K562 (cell line): ENCODE measurements around the gene SFRP2. TPM values are rescaled to one million over a fixed set of nuclear protein-coding genes. Genes with fewer than 3 reads are reported as not detected.

Experiments
- ATAC-seq: fragments of 200-7000 bp; cut with Tn5 transposase; 3 replicates; pipeline ENCODE4 v1.9.1; 2020; ENCODE audit warnings: moderate library complexity
- BruUV-seq: library from RNA; stranded (reverse); fragments of 400-500 nt; replicated peaks from 2 replicates; lab custom pipeline; 2021; lab: Mats Ljungman, UMichigan
- CTCF ChIA-PET: fragments of 300-600 bp; formaldehyde crosslinking; extraction: SDS; loops from one replicate; lab custom pipeline; 2021; ENCODE audit warnings: low intra/inter-chr PET ratio; lab: Yijun Ruan, JAX
- POLR2A ChIA-PET: fragments of 300-600, 350-650 bp; sonication (Branson Sonifier 250); formaldehyde crosslinking; extraction: SDS; loops from one replicate; lab custom pipeline; 2021; ENCODE audit warnings: antibody characterized with exemption, inconsistent platforms; lab: Yijun Ruan, JAX
- DNase-seq, 4 experiments: peaks; one replicate each; pipeline versions ENCODE4 v3.0.0 to v3.0.0-alpha.2; 2011 to 2018; ENCODE audit warnings: low spot score in 3 of 4, mixed read lengths in 3 of 4; ENCODE audit errors: extremely low read depth in 1 of 4
- FAIRE-seq: peaks from 2 replicates; lab custom pipeline; 2011; peaks lifted over from hg19 to GRCh38; lab: Jason Lieb, UNC
- H2AFZ ChIP-seq: 2 replicates; pipeline ENCODE4 v1.6.0; 2011; ENCODE audit warnings: low read depth, low read length, control low read depth, inconsistent platforms
- H3K27ac ChIP-seq: fragments of 200-600 bp; 3 replicates; pipeline ENCODE4 v1.8.0; 2011; ENCODE audit warnings: low read depth, mild to moderate bottlenecking, control low read depth, inconsistent platforms, low read length, moderate library complexity, mixed read lengths; ENCODE audit errors: extremely low read depth
- H3K27me3 ChIP-seq, 2 experiments: fragments of 300-600 bp in 1 of 2; 2 replicates in 1 of 2; 3 replicates in 1 of 2; pipeline versions ENCODE4 v1.6.0 to v1.8.0; 2011; ENCODE audit warnings: inconsistent platforms in 2 of 2, low read length in 2 of 2, mild to moderate bottlenecking in 1 of 2, mixed read lengths in 1 of 2, moderate library complexity in 1 of 2; ENCODE audit not compliant: control insufficient read depth in 2 of 2, insufficient read depth in 2 of 2
- H3K36me3 ChIP-seq: fragments of 300-600 bp; 3 replicates; pipeline ENCODE4 v1.8.0; 2011; ENCODE audit warnings: mild to moderate bottlenecking, low read length, inconsistent platforms; ENCODE audit not compliant: control insufficient read depth, insufficient read depth
- H3K4me1 ChIP-seq, 2 experiments: fragments of 200-600 bp in 1 of 2; replicated peaks in 1 of 2; 2 replicates in 1 of 2; 3 replicates in 1 of 2; pipeline versions ENCODE4 v1.5.1 to v1.8.0; 2011; ENCODE audit warnings: inconsistent platforms in 2 of 2, low read length in 2 of 2, mild to moderate bottlenecking in 1 of 2, mixed read lengths in 1 of 2, moderate library complexity in 1 of 2; ENCODE audit not compliant: control insufficient read depth in 2 of 2, insufficient read depth in 2 of 2
- H3K4me2 ChIP-seq: 2 replicates; pipeline ENCODE4 v1.6.1; 2011; ENCODE audit warnings: low read length, control low read depth, inconsistent platforms, mixed read lengths; ENCODE audit not compliant: insufficient read depth
- H3K4me3 ChIP-seq: fragments of 200-600 bp; sonication (generic), shearing (Covaris generic); 2 replicates; pipeline ENCODE4 v1.5.1; 2016; ENCODE audit warnings: control low read depth, inconsistent platforms
- H3K79me2 ChIP-seq: fragments of 200-600 bp; 3 replicates; pipeline ENCODE4 v1.8.0; 2011; ENCODE audit warnings: low read length, inconsistent platforms; ENCODE audit not compliant: control insufficient read depth, insufficient read depth
- H3K9ac ChIP-seq, 2 experiments: 2 replicates each; pipeline versions ENCODE4 v1.6.0 to v1.6.1; 2011; ENCODE audit warnings: low read depth in 2 of 2, low read length in 2 of 2, control low read depth in 1 of 2, inconsistent platforms in 1 of 2, mild to moderate bottlenecking in 1 of 2, mixed read lengths in 1 of 2; ENCODE audit not compliant: insufficient read depth in 1 of 2
- H3K9me1 ChIP-seq: one replicate; pipeline ENCODE4 v1.6.0; 2011; ENCODE audit warnings: inconsistent platforms, mild to moderate bottlenecking, low read length, moderate library complexity; ENCODE audit not compliant: control insufficient read depth, insufficient read depth
- H3K9me3 ChIP-seq: replicated peaks from 2 replicates; pipeline ENCODE4 v1.5.1; 2011; ENCODE audit warnings: low read depth, low read length, inconsistent platforms; ENCODE audit not compliant: control insufficient read depth, insufficient read depth
- H4K20me1 ChIP-seq: replicated peaks from 2 replicates; pipeline ENCODE4 v1.6.1; 2011; ENCODE audit warnings: low read length, inconsistent platforms, mixed read lengths; ENCODE audit not compliant: control insufficient read depth, insufficient read depth
- BRD9 ChIP-seq: fragments of 450-650 bp; IDR thresholded peaks from 2 replicates; pipeline ENCODE4 v1.6.1; 2018; ENCODE audit warnings: low read depth; ENCODE audit not compliant: partially characterized antibody
- CBX1 ChIP-seq: sonication (generic); IDR thresholded peaks from 2 replicates; pipeline ENCODE4 v1.6.1; 2016; ENCODE audit warnings: antibody characterized with exemption, low read depth, mild to moderate bottlenecking
- CHD2 ChIP-seq: IDR thresholded peaks from 2 replicates; pipeline ENCODE4 v1.6.1; 2011; ENCODE audit warnings: low read depth, low read length
- CTBP1 ChIP-seq: fragments of 450-650 bp; IDR thresholded peaks from 2 replicates; pipeline ENCODE4 v1.6.1; 2016; ENCODE audit warnings: borderline replicate concordance
- E2F3 ChIP-seq: fragments of 250-450 bp; sonication (Bioruptor Pico); IDR thresholded peaks from 2 replicates; pipeline ENCODE4 v1.4.0; 2020; ENCODE audit warnings: mild to moderate bottlenecking
- ETV5 ChIP-seq: sonication (generic); formaldehyde crosslinking; IDR thresholded peaks from 2 replicates; pipeline ENCODE4 v1.4.0; 2020; ENCODE audit warnings: low read depth, mild to moderate bottlenecking, missing genetic modification reagents
- FUS ChIP-seq: fragments of 200-400 bp; formaldehyde crosslinking; optimal IDR thresholded peaks from 2 replicates; pipeline ENCODE3; 2017; ENCODE audit warnings: low read depth, low read length
- ILF3 ChIP-seq: fragments of 450-650 bp; IDR thresholded peaks from 2 replicates; pipeline ENCODE4 v1.6.1; 2018; ENCODE audit warnings: antibody characterized with exemption, mild to moderate bottlenecking, moderate library complexity, borderline replicate concordance
- PHF8 ChIP-seq: fragments of 200-600 bp; sonication (generic); IDR thresholded peaks from 2 replicates; pipeline ENCODE4 v1.6.1; 2012; ENCODE audit warnings: mixed run types, mild to moderate bottlenecking, inconsistent platforms, low read length, moderate library complexity, borderline replicate concordance
- SIN3B ChIP-seq: fragments of 450-650 bp; IDR thresholded peaks from 2 replicates; pipeline ENCODE4 v1.6.1; 2017; ENCODE audit warnings: low read depth, mild to moderate bottlenecking, moderate library complexity
- SP2 ChIP-seq: IDR thresholded peaks from 2 replicates; pipeline ENCODE4 v1.6.1; 2011; ENCODE audit warnings: mild to moderate bottlenecking, low read depth, low read length, moderate library complexity; ENCODE audit not compliant: poor library complexity, severe bottlenecking; ENCODE audit errors: extremely low read depth
- SPI1 ChIP-seq: IDR thresholded peaks from 2 replicates; pipeline ENCODE4 v1.6.1; 2011; ENCODE audit warnings: low read depth, low read length, control low read depth, borderline replicate concordance
- THRAP3 ChIP-seq: fragments of 450-650 bp; IDR thresholded peaks from 2 replicates; pipeline ENCODE4 v1.6.1; 2016; ENCODE audit warnings: mild to moderate bottlenecking, inconsistent platforms, borderline replicate concordance
- ZEB2 ChIP-seq: fragments of 450-650 bp; IDR thresholded peaks from 2 replicates; pipeline ENCODE4 v1.6.1; 2016
- ZNF263 ChIP-seq: sonication (generic); formaldehyde crosslinking; IDR thresholded peaks from 2 replicates; pipeline ENCODE4 v1.8.0; 2022; ENCODE audit warnings: mild to moderate bottlenecking, missing genetic modification reagents, borderline replicate concordance
- ZNF584 ChIP-seq: fragments of 200-800 bp; sonication (Bioruptor generic); IDR thresholded peaks from 2 replicates; pipeline ENCODE4 v1.6.1; 2016; ENCODE audit warnings: low read depth, mild to moderate bottlenecking, missing genetic modification characterization, missing compliant biosample characterization
- ZNF780A ChIP-seq: fragments of 250-450 bp; sonication (Bioruptor Pico); IDR thresholded peaks from 2 replicates; pipeline ENCODE4 v1.5.0; 2021; ENCODE audit warnings: mild to moderate bottlenecking
- WGBS: fragments of 100-300 bp; shearing (Covaris generic); methylation state at CpG from one replicate; pipeline ENCODE4 v1.1.6; 2016; ENCODE audit warnings: low coverage, mixed read lengths; ENCODE audit not compliant: insufficient coverage; ENCODE audit errors: missing lambda C conversion rate; 5-methylcytosine and 5-hydroxymethylcytosine counted together
- in situ Hi-C: fragments of 300-500 bp; cut with MboI; formaldehyde crosslinking; loops from 4 replicates; pipeline ENCODE4 v1.15.0; 2018; ENCODE audit warnings: inconsistent platforms, mixed read lengths
- intact Hi-C: fragments of 100-400 bp; cut with micrococcal nuclease; formaldehyde crosslinking; loops from 2 replicates; pipeline ENCODE4 v1.14.2; 2022
- polyA plus RNA-seq, 8 experiments: library from polyadenylated mRNA; depleted of rRNA in 4 of 8; stranded (reverse) in 5 of 8; unstranded in 3 of 8; fragments of >200 nt; fragmentation: Nextera tagmentation in 2 of 8; fragmentation: Illumina TruSeq in 1 of 8; extraction: Ambion mirVana in 2 of 8; extraction: Trizol in 1 of 8; gene quantifications; 2 replicates each; pipeline versions ENCODE4 v1.2.1 to v1.2.3, GENCODE V29; 2011 to 2014; ENCODE audit warnings: inconsistent platforms in 1 of 8, missing spikeins in 1 of 8
- total RNA-seq, 7 experiments: library from RNA; depleted of rRNA in 6 of 7; stranded (reverse); fragments of >200 nt in 6 of 7; fragmentation: Illumina TruSeq in 2 of 7; extraction: Trizol in 2 of 7; gene quantifications; 2 replicates each; pipeline versions ENCODE4 v1.2.1 to v1.2.3, GENCODE V29; 2011 to 2021; ENCODE audit warnings: low replicate concordance in 1 of 7
- TF ChIP-seq, protein P1 (sequence below): sonication (generic); formaldehyde crosslinking; IDR thresholded peaks from 2 replicates; pipeline ENCODE4 v1.8.1; 2023; ENCODE audit warnings: mild to moderate bottlenecking, missing genetic modification reagents, moderate library complexity
- TF ChIP-seq, protein P2 (sequence below): sonication (generic); formaldehyde crosslinking; IDR thresholded peaks from 2 replicates; pipeline ENCODE4 v1.8.1; 2022; ENCODE audit warnings: missing genetic modification reagents
- TF ChIP-seq, protein P3 (sequence below): fragments of 250-450 bp; sonication (Bioruptor Pico); IDR thresholded peaks from 2 replicates; pipeline ENCODE4 v1.8.0; 2021; ENCODE audit warnings: mild to moderate bottlenecking, moderate library complexity

The SFRP2 gene
- total and polyA plus RNA-seq, 9 of the 15 experiments (the other 6 are each of a cell fraction or from before 2014, with no cell fraction given): 0.29 TPM; not detected in 8

DNA sequence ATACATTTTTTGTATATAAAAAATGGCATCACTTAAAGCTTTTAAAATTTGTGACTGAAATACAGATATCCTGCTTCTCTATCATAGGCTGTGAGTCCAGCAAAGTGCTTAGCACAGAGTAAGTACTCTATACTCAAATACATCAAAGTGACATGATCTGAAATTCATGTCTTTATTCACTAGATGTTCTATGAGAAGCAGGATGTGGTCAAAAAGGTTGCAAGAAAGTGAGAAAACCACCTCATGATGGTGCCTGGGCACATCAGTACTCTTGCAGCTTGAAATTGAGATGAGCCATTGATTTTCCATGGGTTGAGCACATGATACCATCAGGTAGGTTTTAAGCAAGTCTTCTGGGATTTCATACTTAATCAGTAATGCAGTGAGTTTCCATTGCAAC, 20.4 kb upstream of the SFRP2 start (continued):
- TF ChIP-seq, protein P1, sequence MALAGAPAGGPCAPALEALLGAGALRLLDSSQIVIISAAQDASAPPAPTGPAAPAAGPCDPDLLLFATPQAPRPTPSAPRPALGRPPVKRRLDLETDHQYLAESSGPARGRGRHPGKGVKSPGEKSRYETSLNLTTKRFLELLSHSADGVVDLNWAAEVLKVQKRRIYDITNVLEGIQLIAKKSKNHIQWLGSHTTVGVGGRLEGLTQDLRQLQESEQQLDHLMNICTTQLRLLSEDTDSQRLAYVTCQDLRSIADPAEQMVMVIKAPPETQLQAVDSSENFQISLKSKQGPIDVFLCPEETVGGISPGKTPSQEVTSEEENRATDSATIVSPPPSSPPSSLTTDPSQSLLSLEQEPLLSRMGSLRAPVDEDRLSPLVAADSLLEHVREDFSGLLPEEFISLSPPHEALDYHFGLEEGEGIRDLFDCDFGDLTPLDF (CRISPR knock-in tag): no peak
- no peak for TF ChIP-seq FUS

DNA sequence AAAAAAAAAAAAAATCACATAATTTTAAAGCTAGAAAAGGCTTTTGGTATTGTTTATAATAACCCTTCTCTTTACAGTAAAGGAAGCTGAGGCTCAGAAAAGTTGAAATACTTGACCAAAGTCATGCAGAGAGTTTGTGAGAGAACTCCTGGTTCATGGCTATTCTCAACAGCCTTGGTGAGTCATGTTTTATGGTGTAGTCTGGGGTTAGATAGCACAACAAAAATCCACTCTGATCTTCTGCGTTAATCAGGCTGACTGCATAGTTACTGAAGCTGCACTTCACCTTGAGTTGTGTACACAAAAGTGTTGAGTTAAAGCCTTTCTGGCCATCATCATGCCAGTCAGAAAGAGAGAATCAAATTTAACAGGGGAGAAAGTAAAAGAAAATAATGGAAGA, 19.3 kb upstream of the SFRP2 start:
- H3K9me1 ChIP-seq: no peaks in the 10 kb centered on the region
- no peaks in the 10 kb centered on the region for H4K20me1 ChIP-seq
- FAIRE-seq (no peak), ATAC-seq (no peak), DNase-seq (no peak)
- no peak overlapping the region for H2AFZ ChIP-seq
- 0% methylated on average over 1 of the region's 1 CpG for WGBS
- H3K4me1 ChIP-seq: peaks cover 0 to 5% of the 10 kb centered on the region in 2 experiments; a peak in 2 of 5 replicates
- ChIA-PET POLR2A (interaction anchor here (1.3 kb wide), 1 partner anchor 10 kb away, joined by 4 read pairs; no protein-coding TSS in a partner anchor), CTCF (no interaction called here)
- BruUV-seq: no TSS peak
- no peak overlapping the region for H3K9ac ChIP-seq
- no peaks in the 10 kb centered on the region for H3K27me3 ChIP-seq
- in situ Hi-C loops (no loop called here), intact Hi-C loops (no loop called here)
- no peaks in the 10 kb centered on the region for H3K36me3 ChIP-seq
- no peak overlapping the region for H3K4me3 ChIP-seq
- no peaks in the 10 kb centered on the region for H3K9me3 ChIP-seq
- H3K4me2 ChIP-seq: no peak overlapping the region
- H3K79me2 ChIP-seq: no peaks in the 10 kb centered on the region
- no peak overlapping the region for H3K27ac ChIP-seq
- TF ChIP-seq, protein P2, sequence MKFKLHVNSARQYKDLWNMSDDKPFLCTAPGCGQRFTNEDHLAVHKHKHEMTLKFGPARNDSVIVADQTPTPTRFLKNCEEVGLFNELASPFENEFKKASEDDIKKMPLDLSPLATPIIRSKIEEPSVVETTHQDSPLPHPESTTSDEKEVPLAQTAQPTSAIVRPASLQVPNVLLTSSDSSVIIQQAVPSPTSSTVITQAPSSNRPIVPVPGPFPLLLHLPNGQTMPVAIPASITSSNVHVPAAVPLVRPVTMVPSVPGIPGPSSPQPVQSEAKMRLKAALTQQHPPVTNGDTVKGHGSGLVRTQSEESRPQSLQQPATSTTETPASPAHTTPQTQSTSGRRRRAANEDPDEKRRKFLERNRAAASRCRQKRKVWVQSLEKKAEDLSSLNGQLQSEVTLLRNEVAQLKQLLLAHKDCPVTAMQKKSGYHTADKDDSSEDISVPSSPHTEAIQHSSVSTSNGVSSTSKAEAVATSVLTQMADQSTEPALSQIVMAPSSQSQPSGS: no peak
- TF ChIP-seq ILF3 (no peak), SPI1 (no peak), SIN3B (no peak), CHD2 (no peak), ZNF584 (CRISPR knock-in tag) (no peak), CBX1 (no peak), BRD9 (no peak), ETV5 (CRISPR knock-in tag) (no peak), CTBP1 (no peak), ZNF780A (CRISPR knock-in tag) (no peak), PHF8 (no peak), ZNF263 (no peak), THRAP3 (no peak), SP2 (no peak), E2F3 (no peak), ZEB2 (no peak)
- TF ChIP-seq, protein P3, sequence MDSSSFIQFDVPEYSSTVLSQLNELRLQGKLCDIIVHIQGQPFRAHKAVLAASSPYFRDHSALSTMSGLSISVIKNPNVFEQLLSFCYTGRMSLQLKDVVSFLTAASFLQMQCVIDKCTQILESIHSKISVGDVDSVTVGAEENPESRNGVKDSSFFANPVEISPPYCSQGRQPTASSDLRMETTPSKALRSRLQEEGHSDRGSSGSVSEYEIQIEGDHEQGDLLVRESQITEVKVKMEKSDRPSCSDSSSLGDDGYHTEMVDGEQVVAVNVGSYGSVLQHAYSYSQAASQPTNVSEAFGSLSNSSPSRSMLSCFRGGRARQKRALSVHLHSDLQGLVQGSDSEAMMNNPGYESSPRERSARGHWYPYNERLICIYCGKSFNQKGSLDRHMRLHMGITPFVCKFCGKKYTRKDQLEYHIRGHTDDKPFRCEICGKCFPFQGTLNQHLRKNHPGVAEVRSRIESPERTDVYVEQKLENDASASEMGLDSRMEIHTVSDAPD (CRISPR knock-in tag): no peak
